ENCODE results near the gene PEPD.

GRCh38 chr19:33568706-33569105 lies 47.1 kb upstream of the PEPD start:
- TF ChIP-seq CTCF (IDR thresholded peaks at IDR 0.05; ENCODE audit: low read length) (no peak), EZH2phosphoT487 (IDR thresholded peaks at IDR 0.05; ENCODE audit: low read length) (no peak), EZH2 (optimal IDR thresholded peaks at IDR 0.05; ENCODE audit: low read depth, low read length) (no peak)
